GM12875 (cell line): ENCODE data around the gene FOXF1.

Experiments
- H3K4me3 ChIP-seq: one replicate; pipeline ENCODE4 v1.5.1; 2011; ENCODE audit warnings: low read depth, low read length, control low read depth
- CTCF ChIP-seq: IDR thresholded peaks from 2 replicates; pipeline ENCODE4 v1.5.1; 2011; ENCODE audit warnings: low read depth, mild to moderate bottlenecking, control low read depth, inconsistent platforms, low read length, moderate library complexity, borderline replicate concordance; ENCODE audit not compliant: insufficient read depth

FOXF1 gene

GRCh38 chr16:86492961-86493629 lies 17.2 kb upstream of the FOXF1 start:
- TF ChIP-seq CTCF, result no peak
- no peak overlapping the region for H3K4me3 ChIP-seq

- no peak for TF ChIP-seq CTCF
- H3K4me3 ChIP-seq, result no peak overlapping the region
Measured at GRCh38 chr16:86494039-86494564, 16.2 kb upstream of the FOXF1 start.

- no peak overlapping the region for H3K4me3 ChIP-seq
- TF ChIP-seq CTCF, result no peak
Measured at GRCh38 chr16:86494565-86495356, 15.6 kb upstream of the FOXF1 start.

- no peak overlapping the region for H3K4me3 ChIP-seq
- no peak for TF ChIP-seq CTCF
Measured at GRCh38 chr16:86495357-86495701, 15.0 kb upstream of the FOXF1 start.

- no peak overlapping the region for H3K4me3 ChIP-seq
- TF ChIP-seq CTCF, result no peak
Measured at GRCh38 chr16:86495756-86496261, 14.5 kb upstream of the FOXF1 start.

- no peak for TF ChIP-seq CTCF
- no peak overlapping the region for H3K4me3 ChIP-seq
Measured at GRCh38 chr16:86496262-86496928, 13.9 kb upstream of the FOXF1 start.
